Prostate gland (tissue), 2 donors: ENCODE results near the gene TF.

Experiments used
- POLR2A ChIP-seq: fragments of 450-650 bp; IDR thresholded peaks from one replicate; pipeline ENCODE4 v1.6.1; 2016; ENCODE audit warnings: antibody characterized with exemption, mild to moderate bottlenecking
- TF ChIP-seq, protein P1 (sequence below), 4 experiments: fragments of 200-600 bp in 2 of 4; fragments of 450-650 bp in 2 of 4; sonication (generic) in 2 of 4; IDR thresholded peaks; 1 replicate in 3 of 4; 2 replicates in 1 of 4; pipeline ENCODE4 v1.5.1; 2016 to 2019; ENCODE audit warnings: antibody characterized with exemption in 4 of 4, mild to moderate bottlenecking in 2 of 4, moderate library complexity in 2 of 4

DNA sequence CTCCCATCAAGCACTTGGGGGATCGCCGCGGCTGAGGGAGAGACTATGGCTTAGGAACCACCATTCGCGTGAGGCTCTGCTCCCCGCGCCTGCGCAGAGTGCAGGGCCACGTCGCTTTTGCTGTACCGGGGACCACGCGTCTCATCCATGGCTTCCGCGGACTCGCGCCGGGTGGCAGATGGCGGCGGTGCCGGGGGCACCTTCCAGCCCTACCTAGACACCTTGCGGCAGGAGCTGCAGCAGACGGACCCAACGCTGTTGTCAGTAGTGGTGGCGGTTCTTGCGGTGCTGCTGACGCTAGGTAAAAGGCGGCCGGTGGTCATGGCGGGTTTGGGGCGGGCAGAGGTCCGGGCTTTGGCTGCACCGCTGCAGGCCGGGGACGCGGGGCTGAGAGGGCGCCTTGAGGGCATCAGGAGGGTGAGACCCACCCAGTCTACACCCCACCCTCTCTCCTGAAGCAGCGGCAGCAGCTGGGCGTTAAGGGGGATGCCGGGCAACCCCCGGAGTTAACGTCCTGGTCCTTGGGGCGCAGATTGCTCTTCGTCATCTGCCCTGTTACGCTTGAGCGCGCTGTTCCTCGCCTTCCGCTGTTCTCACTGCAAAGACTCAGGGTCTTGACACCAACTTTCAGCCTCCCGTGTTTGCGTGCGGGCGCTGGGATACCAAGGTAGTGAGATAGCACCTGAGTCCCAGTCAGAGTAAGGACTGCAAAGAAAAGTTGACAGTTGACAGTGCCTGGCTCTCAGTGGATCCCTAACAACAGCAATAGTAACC, 59.7 kb downstream of the TF start, which contains the start of gene SRPRB:
- TF ChIP-seq, protein P1, sequence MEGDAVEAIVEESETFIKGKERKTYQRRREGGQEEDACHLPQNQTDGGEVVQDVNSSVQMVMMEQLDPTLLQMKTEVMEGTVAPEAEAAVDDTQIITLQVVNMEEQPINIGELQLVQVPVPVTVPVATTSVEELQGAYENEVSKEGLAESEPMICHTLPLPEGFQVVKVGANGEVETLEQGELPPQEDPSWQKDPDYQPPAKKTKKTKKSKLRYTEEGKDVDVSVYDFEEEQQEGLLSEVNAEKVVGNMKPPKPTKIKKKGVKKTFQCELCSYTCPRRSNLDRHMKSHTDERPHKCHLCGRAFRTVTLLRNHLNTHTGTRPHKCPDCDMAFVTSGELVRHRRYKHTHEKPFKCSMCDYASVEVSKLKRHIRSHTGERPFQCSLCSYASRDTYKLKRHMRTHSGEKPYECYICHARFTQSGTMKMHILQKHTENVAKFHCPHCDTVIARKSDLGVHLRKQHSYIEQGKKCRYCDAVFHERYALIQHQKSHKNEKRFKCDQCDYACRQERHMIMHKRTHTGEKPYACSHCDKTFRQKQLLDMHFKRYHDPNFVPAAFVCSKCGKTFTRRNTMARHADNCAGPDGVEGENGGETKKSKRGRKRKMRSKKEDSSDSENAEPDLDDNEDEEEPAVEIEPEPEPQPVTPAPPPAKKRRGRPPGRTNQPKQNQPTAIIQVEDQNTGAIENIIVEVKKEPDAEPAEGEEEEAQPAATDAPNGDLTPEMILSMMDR (IDR thresholded peaks at IDR 0.05) = no peak
- TF ChIP-seq POLR2A = peak; percentile 59
